Omental fat pad (tissue), 4 donors: ENCODE results near the gene RASL12. TPM values are rescaled to one million over a fixed set of nuclear protein-coding genes. Genes with fewer than 3 reads are reported as not detected.

ENCODE experiments used
- ATAC-seq: fragments of 150-250 bp; one replicate; pipeline ENCODE4 v1.9.1; 2016; ENCODE audit warnings: mild to moderate bottlenecking, moderate library complexity; ENCODE audit not compliant: low FRiP score
- DNase-seq: peaks from one replicate; pipeline ENCODE4 v3.0.0-alpha.2; 2019; ENCODE audit warnings: low spot score
- total RNA-seq, 4 donors: library from RNA; depleted of rRNA; stranded (reverse); fragments of >200 nt; gene quantifications; one replicate each; pipeline ENCODE4 v1.1.0, GENCODE V29; 2016
- TF ChIP-seq, protein P1 (sequence below), 3 donors: fragments of 450-650 bp; IDR thresholded peaks; one replicate each; pipeline ENCODE4 v1.5.1; 2016 to 2017; ENCODE audit warnings: antibody characterized with exemption in 3 of 3, mild to moderate bottlenecking in 3 of 3, moderate library complexity in 2 of 3

Gene RASL12
- total RNA-seq, 4 donors from 2014 or later = 4.6 to 50.0 (median 7.6) TPM

DNA sequence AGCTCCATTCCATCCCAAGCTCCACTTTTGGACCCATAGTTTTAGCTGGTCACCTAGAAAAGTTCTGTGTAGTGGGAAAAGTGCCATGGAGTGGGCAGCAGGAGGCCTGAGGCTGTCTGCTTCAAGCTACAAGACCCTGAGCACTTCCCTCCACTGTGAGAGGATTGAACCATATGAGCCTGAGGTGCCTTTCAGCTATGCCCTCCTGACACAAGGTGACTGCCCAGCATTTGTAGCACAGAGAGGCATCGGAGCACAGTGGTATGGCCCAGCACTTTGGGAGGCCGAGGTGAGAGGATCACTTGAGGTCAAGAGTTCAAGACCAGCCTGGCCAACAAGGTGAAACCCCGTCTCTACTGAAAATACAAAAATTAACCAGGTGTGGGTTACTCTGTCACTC lies 4.8 kb upstream of the RASL12 start:
- TF ChIP-seq, protein P1, sequence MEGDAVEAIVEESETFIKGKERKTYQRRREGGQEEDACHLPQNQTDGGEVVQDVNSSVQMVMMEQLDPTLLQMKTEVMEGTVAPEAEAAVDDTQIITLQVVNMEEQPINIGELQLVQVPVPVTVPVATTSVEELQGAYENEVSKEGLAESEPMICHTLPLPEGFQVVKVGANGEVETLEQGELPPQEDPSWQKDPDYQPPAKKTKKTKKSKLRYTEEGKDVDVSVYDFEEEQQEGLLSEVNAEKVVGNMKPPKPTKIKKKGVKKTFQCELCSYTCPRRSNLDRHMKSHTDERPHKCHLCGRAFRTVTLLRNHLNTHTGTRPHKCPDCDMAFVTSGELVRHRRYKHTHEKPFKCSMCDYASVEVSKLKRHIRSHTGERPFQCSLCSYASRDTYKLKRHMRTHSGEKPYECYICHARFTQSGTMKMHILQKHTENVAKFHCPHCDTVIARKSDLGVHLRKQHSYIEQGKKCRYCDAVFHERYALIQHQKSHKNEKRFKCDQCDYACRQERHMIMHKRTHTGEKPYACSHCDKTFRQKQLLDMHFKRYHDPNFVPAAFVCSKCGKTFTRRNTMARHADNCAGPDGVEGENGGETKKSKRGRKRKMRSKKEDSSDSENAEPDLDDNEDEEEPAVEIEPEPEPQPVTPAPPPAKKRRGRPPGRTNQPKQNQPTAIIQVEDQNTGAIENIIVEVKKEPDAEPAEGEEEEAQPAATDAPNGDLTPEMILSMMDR (IDR thresholded peaks at IDR 0.05) = no peak
- no peak for ATAC-seq
- DNase-seq = no peak

DNA sequence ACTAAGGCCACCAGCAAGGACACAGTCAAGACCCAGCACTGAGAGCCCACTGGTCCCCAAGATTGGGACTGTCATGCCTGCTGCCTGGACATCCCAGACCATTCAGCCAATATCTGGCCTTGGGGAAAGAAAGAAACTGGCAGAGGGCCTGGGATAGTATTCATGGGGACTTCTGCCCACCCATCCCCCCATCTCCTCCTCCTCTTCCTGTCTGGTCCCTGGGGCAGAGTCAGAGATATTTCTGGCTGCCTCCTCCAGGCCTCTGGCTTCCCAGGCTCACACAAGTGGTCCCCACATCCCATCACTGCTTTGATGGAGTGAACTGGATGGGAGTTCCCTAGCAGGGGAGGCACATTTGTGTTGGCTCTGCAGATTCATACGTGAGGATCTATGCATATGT lies 4.2 kb upstream of the RASL12 start:
- ATAC-seq = no peak
- no peak for DNase-seq
- TF ChIP-seq, protein P1 (IDR thresholded peaks at IDR 0.05) = no peak

DNA sequence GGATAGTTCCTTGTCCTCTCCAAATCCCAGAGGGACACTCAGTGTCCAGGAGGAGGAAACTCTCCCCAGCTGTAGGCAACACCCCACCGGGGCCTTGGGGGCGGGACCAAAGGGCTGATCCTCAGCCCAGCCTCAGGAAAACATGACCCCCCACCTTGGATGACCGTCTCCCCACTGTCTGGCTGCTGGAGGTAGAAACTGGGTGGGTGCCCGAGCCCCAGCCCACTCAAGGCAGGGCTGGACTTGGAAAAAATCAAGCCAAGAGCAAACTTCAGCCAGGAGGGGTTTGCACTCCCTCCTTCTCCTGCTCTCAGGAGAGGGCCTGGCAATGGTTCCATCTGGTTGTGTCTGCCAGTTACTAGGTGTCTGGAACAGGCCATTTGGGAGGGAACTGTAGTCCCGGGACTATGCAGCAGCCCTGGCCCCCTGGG lies 3.6 kb upstream of the RASL12 start:
- DNase-seq (no peak), ATAC-seq (no peak)
- TF ChIP-seq, protein P1 (IDR thresholded peaks at IDR 0.05) = no peak

DNA sequence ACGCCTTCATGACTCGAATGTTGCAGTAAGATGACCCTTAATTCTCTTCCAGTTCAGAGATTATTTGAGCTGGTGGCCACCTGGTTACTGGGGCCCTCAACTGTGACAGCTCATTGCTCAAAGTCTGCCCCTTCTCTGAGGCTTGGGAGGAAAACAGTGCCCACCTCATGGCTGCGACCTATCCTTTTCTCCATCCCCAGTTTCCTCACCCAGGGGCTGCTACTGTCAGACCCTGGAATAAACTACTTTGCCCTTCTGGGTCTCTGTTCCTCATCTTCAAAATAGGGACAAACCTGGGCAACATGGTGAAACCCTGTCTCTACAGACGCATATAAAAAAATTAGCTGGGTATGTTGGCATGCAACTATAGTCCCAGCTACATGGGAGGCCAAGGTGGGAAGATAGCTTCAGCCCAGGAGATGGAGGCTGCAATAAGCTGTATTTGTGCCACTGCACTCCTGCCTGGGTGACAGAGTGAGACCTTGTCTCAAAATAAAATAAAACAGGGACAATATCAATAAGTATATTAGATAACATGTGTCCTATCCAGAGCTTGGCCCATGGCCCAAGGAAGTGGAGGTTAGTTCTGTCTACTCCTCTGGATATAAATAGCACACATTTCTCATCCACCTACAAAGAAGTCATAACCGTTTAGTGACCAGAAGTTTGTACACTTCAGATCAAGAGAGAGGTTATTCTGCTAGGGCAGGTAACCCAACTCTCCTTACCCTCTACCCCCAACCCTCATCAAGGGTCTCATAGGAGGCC lies 2.2 kb upstream of the RASL12 start:
- DNase-seq (no peak), ATAC-seq (no peak)
- TF ChIP-seq, protein P1 (IDR thresholded peaks at IDR 0.05) = no peak

DNA sequence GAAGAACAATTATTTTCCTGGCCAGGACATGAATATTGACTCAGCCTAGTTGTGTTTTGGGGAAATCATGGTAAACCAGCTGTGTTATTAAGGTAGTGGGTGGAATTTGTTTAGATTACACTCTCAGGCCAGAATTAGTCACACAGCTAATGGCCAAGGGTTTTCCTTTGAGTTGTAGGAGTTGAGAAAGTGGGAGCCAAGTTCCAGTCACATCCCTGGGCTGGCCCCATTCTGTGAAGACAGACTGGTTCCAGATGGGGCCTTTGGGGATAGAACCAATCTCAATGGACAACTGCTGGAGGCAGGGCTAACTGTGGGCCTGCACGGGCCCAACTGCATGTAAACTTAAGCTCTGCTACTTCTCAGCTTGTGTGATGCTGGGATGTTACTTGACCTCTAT lies 1.4 kb upstream of the RASL12 start:
- DNase-seq (no peak), ATAC-seq (peak; percentile 36)

DNA sequence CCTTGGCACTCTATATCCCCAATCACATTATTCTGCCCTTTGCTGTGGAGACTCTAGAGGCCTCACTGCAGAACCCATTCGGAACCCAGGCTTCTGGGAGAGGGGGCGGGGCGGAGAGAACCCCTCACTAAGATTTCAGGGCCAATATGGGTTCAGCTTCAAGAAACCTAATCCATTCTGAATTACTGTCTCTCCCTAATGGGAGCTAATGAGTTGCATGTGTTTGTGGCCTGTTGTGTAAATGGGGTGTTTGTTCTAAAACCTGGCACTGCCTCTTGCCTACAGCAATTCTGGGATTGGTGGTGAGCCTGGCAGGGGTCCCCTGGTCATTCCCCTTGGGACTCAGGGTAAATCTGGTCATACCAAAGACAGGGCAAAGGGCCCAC lies 605 bp upstream of the RASL12 start:
- ATAC-seq (no peak), DNase-seq (no peak)
- TF ChIP-seq, protein P1 (IDR thresholded peaks at IDR 0.05) = no peak

More for the DNA sequence above, 1.4 kb upstream of the RASL12 start:
- TF ChIP-seq, protein P1 (IDR thresholded peaks at IDR 0.05) = no peak

DNA sequence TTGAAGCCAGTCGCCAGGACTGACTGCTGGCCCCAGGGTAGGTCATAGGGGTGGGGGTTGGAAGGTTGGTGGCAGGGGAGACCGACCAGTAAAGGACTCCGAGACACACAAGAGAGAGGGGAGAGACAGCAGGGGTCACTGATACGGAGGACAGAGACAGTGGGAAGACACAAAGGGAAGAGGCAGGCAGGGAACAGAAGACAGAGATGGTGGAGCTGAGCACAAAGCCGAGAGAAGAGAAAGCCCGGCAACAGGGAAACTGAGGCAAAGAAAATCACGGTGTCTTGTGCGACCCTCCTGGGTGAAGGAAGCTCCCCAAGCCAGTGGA lies 510 bp downstream of the RASL12 start:
- ATAC-seq (no peak), DNase-seq (no peak)
- TF ChIP-seq, protein P1 (IDR thresholded peaks at IDR 0.05) = no peak
